Smooth muscle cell (in vitro differentiated cells): ENCODE measurements around the gene CWF19L2. TPM values are rescaled to one million over a fixed set of nuclear protein-coding genes. Genes with fewer than 3 reads are reported as not detected.

Experiments
- DNase-seq: peaks from one replicate; lab custom pipeline; 2025; ENCODE audit not compliant: unreplicated experiment; lab: John Stamatoyannopoulos, UW
- H2AFZ ChIP-seq: fragments of 200-600 bp; sonication (generic); 2 replicates; pipeline ENCODE4 v1.6.0; 2016; ENCODE audit warnings: antibody characterized with exemption, low read depth, mild to moderate bottlenecking
- H3F3A ChIP-seq: fragments of 200-600 bp; sonication (generic); 2 replicates; pipeline ENCODE4 v1.6.0; 2017; ENCODE audit warnings: antibody characterized with exemption, low read depth
- H3K27ac ChIP-seq: fragments of 200-600 bp; sonication (generic); 2 replicates; pipeline ENCODE4 v1.5.1; 2016; ENCODE audit warnings: low read depth, mild to moderate bottlenecking
- H3K27me3 ChIP-seq: fragments of 200-600 bp; sonication (generic); 2 replicates; pipeline ENCODE4 v1.6.1; 2016; ENCODE audit warnings: low read depth, mild to moderate bottlenecking
- H3K36me3 ChIP-seq: fragments of 200-600 bp; sonication (generic); 2 replicates; pipeline ENCODE4 v1.5.1; 2016; ENCODE audit warnings: low read depth
- H3K4me1 ChIP-seq: fragments of 200-600 bp; sonication (generic); 2 replicates; pipeline ENCODE4 v1.5.1; 2016; ENCODE audit warnings: low read depth
- H3K4me2 ChIP-seq: fragments of 200-600 bp; sonication (generic); 2 replicates; pipeline ENCODE4 v1.6.0; 2016; ENCODE audit warnings: mild to moderate bottlenecking
- H3K4me3 ChIP-seq: fragments of 200-600 bp; sonication (generic); 2 replicates; pipeline ENCODE4 v1.5.1; 2016; ENCODE audit warnings: mild to moderate bottlenecking
- H3K79me2 ChIP-seq: fragments of 200-600 bp; sonication (generic); 2 replicates; pipeline ENCODE4 v1.6.0; 2016; ENCODE audit warnings: low read depth, mild to moderate bottlenecking
- H3K9ac ChIP-seq: fragments of 200-600 bp; sonication (generic); 2 replicates; pipeline ENCODE4 v1.6.0; 2016; ENCODE audit warnings: low read depth
- H3K9me3 ChIP-seq: fragments of 200-600 bp; sonication (generic); replicated peaks from 2 replicates; pipeline ENCODE4 v1.5.1; 2016; ENCODE audit warnings: low read depth
- H4K20me1 ChIP-seq: fragments of 200-600 bp; sonication (generic); 2 replicates; pipeline ENCODE4 v1.6.0; 2016; ENCODE audit warnings: low read depth
- WGBS: methylation state at CpG from one replicate; pipeline ENCODE4 v1.1.7; 2016; ENCODE audit warnings: low lambda C conversion rate; 5-methylcytosine and 5-hydroxymethylcytosine counted together
- polyA plus RNA-seq: library from polyadenylated mRNA; unstranded; fragments of >200 nt; fragmentation: Nextera tagmentation; extraction: Ambion mirVana; gene quantifications from 2 replicates; pipeline ENCODE4 v1.2.1, GENCODE V29; 2016
- total RNA-seq: library from RNA; depleted of rRNA; stranded (reverse); fragments of >200 nt; gene quantifications from 2 replicates; pipeline ENCODE4 v1.2.3, GENCODE V29; 2014
- TF ChIP-seq, protein P1 (sequence below): fragments of 200-600 bp; sonication (generic); IDR thresholded peaks from 2 replicates; pipeline ENCODE4 v1.5.1; 2017; ENCODE audit warnings: borderline replicate concordance, mild to moderate bottlenecking, antibody characterized with exemption; ENCODE audit not compliant: insufficient read depth, poor library complexity, severe bottlenecking

Gene CWF19L2
- total and polyA plus RNA-seq, 2 experiments from 2014 or later = 4.2 to 17.6 TPM

DNA sequence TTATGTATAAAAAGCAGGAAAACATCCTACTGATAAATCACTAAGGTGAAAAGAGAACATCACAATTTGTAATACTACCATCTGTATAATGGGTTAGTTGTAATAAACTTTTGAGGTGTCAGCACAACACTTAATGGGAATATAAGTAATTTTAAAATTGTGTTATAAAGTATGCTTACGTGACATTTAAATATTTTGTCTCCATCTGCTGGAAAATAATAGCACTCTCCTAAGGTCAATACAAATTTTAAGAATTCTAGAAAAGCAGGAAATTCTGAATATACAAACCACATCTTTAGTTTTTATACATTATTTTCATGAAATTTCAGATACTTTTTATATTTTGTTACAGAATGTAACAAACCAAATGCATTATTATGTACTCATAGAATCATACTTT lies 19.5 kb downstream of the CWF19L2 start:
- no peaks in the 10 kb centered on the region for H3K9me3 ChIP-seq
- no peaks in the 10 kb centered on the region for H4K20me1 ChIP-seq
- WGBS = 96% methylated on average over 1 of the region's 1 CpG

DNA sequence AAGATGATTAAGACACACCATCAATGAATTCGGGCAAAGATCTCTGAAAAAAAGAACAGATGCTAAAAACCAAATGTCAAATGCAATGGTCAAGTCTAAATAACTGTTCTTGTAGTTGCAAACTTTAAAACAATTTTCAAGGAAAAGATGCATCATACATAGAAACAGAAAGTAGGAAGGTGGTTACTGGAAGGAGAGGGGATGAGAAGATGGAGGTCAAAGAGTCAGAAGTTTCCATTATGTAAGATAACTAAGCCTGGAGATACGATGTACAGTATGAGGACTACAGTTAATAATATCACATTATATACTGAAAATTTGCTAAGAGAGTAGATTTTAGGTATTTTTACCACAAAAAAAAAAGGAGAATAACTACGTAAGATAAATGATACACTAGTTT lies 27.1 kb downstream of the CWF19L2 start:
- WGBS = 96% methylated on average over 3 of the region's 3 CpGs
- no peak overlapping the region for H3K27ac ChIP-seq
- H3F3A ChIP-seq = no peaks in the 10 kb centered on the region
- no peaks in the 10 kb centered on the region for H3K4me1 ChIP-seq
- H2AFZ ChIP-seq = no peak overlapping the region
- no peaks in the 10 kb centered on the region for H3K27me3 ChIP-seq
- TF ChIP-seq, protein P1, sequence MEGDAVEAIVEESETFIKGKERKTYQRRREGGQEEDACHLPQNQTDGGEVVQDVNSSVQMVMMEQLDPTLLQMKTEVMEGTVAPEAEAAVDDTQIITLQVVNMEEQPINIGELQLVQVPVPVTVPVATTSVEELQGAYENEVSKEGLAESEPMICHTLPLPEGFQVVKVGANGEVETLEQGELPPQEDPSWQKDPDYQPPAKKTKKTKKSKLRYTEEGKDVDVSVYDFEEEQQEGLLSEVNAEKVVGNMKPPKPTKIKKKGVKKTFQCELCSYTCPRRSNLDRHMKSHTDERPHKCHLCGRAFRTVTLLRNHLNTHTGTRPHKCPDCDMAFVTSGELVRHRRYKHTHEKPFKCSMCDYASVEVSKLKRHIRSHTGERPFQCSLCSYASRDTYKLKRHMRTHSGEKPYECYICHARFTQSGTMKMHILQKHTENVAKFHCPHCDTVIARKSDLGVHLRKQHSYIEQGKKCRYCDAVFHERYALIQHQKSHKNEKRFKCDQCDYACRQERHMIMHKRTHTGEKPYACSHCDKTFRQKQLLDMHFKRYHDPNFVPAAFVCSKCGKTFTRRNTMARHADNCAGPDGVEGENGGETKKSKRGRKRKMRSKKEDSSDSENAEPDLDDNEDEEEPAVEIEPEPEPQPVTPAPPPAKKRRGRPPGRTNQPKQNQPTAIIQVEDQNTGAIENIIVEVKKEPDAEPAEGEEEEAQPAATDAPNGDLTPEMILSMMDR = no peak
- no peaks in the 10 kb centered on the region for H3K36me3 ChIP-seq
- no peak overlapping the region for H3K4me2 ChIP-seq
- H3K4me3 ChIP-seq = no peak overlapping the region
- no peak for DNase-seq
- no peaks in the 10 kb centered on the region for H4K20me1 ChIP-seq
- H3K9ac ChIP-seq = no peak overlapping the region
- no peaks in the 10 kb centered on the region for H3K79me2 ChIP-seq
- no peaks in the 10 kb centered on the region for H3K9me3 ChIP-seq

More for the DNA sequence above, 19.5 kb downstream of the CWF19L2 start:
- Histone ChIP-seq H3K4me1 (no peaks in the 10 kb centered on the region), H3K36me3 (peaks cover 14% of the 10 kb centered on the region), H3K27ac (no peak overlapping the region), H3K4me3 (no peak overlapping the region), H3K4me2 (no peak overlapping the region), H3K27me3 (no peaks in the 10 kb centered on the region), H2AFZ (no peak overlapping the region), H3K9ac (no peak overlapping the region), H3F3A (no peaks in the 10 kb centered on the region), H3K79me2 (no peaks in the 10 kb centered on the region)
- no peak for DNase-seq
- TF ChIP-seq, protein P1 = no peak

DNA sequence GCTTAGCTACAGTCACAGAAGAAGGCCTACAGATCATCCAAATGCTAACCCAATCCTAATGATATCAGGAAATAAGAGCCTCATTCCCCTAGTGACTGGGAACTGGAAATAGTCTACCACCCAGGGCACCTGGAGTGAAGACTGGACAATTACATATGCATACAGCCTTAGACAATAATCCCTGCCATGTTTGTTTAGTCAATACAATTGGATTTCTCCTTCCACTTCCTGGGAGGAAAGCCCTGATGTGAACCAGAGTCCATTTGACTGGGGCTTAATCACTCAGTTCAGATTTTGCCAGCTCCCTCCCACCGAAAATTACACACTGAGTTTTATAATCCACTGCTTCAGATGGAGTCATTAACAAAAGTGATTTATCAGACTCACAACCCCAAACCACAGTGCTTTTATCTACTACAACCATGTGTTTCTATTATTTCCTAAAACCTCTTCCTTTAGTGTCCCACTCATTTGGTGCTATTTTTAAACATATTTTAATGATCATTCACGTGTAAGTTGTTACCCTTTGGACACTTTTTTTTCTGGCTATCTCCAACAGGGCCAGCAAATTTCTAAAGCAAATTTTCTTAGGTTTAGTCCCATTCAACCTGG lies 29.9 kb downstream of the CWF19L2 start:
- WGBS = 82% methylated on average over 2 of the region's 2 CpGs
- DNase-seq = no peak

More for the DNA sequence above, 29.9 kb downstream of the CWF19L2 start:
- TF ChIP-seq, protein P1 = no peak
- no peaks in the 10 kb centered on the region for H3K4me1 ChIP-seq
- no peak overlapping the region for H3K9ac ChIP-seq
- H3F3A ChIP-seq = no peaks in the 10 kb centered on the region
- H2AFZ ChIP-seq = no peak overlapping the region
- H3K4me2 ChIP-seq = no peak overlapping the region
- H3K27me3 ChIP-seq = no peaks in the 10 kb centered on the region
- H4K20me1 ChIP-seq = no peaks in the 10 kb centered on the region
- no peaks in the 10 kb centered on the region for H3K79me2 ChIP-seq
- H3K4me3 ChIP-seq = no peak overlapping the region
- H3K27ac ChIP-seq = no peak overlapping the region
- H3K9me3 ChIP-seq = no peaks in the 10 kb centered on the region
- H3K36me3 ChIP-seq = no peaks in the 10 kb centered on the region
